ENCODE data around the gene PTPRCAP.

GRCh38 chr11:67397536-67397935, 39.9 kb downstream of the PTPRCAP start:
- TF ChIP-seq TCF12 (IDR thresholded peaks at IDR 0.05; ENCODE audit: low read depth) (no peak), USF1 (IDR thresholded peaks at IDR 0.05) (no peak), TAF1 (IDR thresholded peaks at IDR 0.05; ENCODE audit: low read depth) (no peak)
